Caco-2 (cell line): Measurements from ENCODE around the gene NKTR. TPM values are rescaled to one million over a fixed set of nuclear protein-coding genes. Genes with fewer than 3 reads are reported as not detected.

ENCODE experiments used
- BruUV-seq: library from RNA; stranded (reverse); fragments of 400-500 nt; replicated peaks from 2 replicates; lab custom pipeline; 2021; lab: Mats Ljungman, UMichigan
- CTCF ChIA-PET: fragments of 300-600 bp; sonication (Branson Sonifier 250); formaldehyde crosslinking; loops from one replicate; lab custom pipeline; 2022; ENCODE audit warnings: antibody characterized with exemption; lab: Charles Lee
- POLR2A ChIA-PET: fragments of 300-600 bp; sonication (Branson Sonifier 250); formaldehyde crosslinking; loops from one replicate; lab custom pipeline; 2022; ENCODE audit warnings: antibody characterized with exemption; lab: Charles Lee
- DNase-seq, 2 experiments: peaks; one replicate each; pipeline versions ENCODE4 v3.0.0 to v3.0.0-alpha.2; 2020 to 2022
- H3K27me3 ChIP-seq: replicated peaks from 2 replicates; pipeline ENCODE4 v1.6.0; 2011; ENCODE audit warnings: low read length; ENCODE audit not compliant: control insufficient read depth, insufficient read depth
- H3K36me3 ChIP-seq: 2 replicates; pipeline ENCODE4 v1.5.1; 2011; ENCODE audit warnings: low read length; ENCODE audit not compliant: control insufficient read depth, insufficient read depth
- H3K4me1 ChIP-seq: fragments of 250-450 bp; sonication (Bioruptor Pico); 2 replicates; pipeline ENCODE4 v1.5.1; 2020; ENCODE audit warnings: mild to moderate bottlenecking
- H3K4me3 ChIP-seq: 2 replicates; pipeline ENCODE4 v1.5.1; 2011; ENCODE audit warnings: low read depth, mild to moderate bottlenecking, control low read depth, low read length
- H3K9me3 ChIP-seq: fragments of 250-450 bp; sonication (Bioruptor Pico); 2 replicates; pipeline ENCODE4 v1.5.1; 2020; ENCODE audit warnings: mild to moderate bottlenecking, moderate library complexity
- H3K27ac Mint-ChIP-seq: one replicate; pipeline ENCODE4 v1.8.0; 2022; ENCODE audit warnings: mixed read lengths; ENCODE audit not compliant: unreplicated experiment
- H3K27me3 Mint-ChIP-seq: one replicate; pipeline ENCODE4 v1.8.0; 2022; ENCODE audit warnings: mixed read lengths; ENCODE audit not compliant: insufficient read depth, unreplicated experiment
- H3K36me3 Mint-ChIP-seq: one replicate; pipeline ENCODE4 v1.8.0; 2022; ENCODE audit warnings: mild to moderate bottlenecking, mixed read lengths; ENCODE audit not compliant: insufficient read depth, unreplicated experiment
- H3K4me1 Mint-ChIP-seq: one replicate; pipeline ENCODE4 v1.8.0; 2022; ENCODE audit warnings: low read depth, mixed read lengths; ENCODE audit not compliant: unreplicated experiment
- H3K4me3 Mint-ChIP-seq: one replicate; pipeline ENCODE4 v1.8.0; 2022; ENCODE audit warnings: mild to moderate bottlenecking, moderate library complexity, mixed read lengths; ENCODE audit not compliant: unreplicated experiment
- H3K9me3 Mint-ChIP-seq: one replicate; pipeline ENCODE4 v1.8.0; 2022; ENCODE audit warnings: mixed read lengths; ENCODE audit not compliant: unreplicated experiment
- intact Hi-C: fragments of 100-400 bp; cut with micrococcal nuclease; formaldehyde crosslinking; loops from one replicate; pipeline ENCODE4 v1.10.0; 2022; ENCODE audit not compliant: unreplicated experiment
- total RNA-seq: library from RNA; stranded (reverse); gene quantifications from 2 replicates; pipeline ENCODE4 v1.2.3, GENCODE V29; 2022
- TF ChIP-seq, protein P1 (sequence below), 2 experiments: fragments of 200-600 bp in 1 of 2; IDR thresholded peaks; 1 replicate in 1 of 2; 2 replicates in 1 of 2; pipeline versions ENCODE4 v1.5.1 to v1.8.0; 2011 to 2022; ENCODE audit warnings: antibody characterized with exemption in 1 of 2, control low read depth in 1 of 2, inconsistent platforms in 1 of 2, low read depth in 1 of 2, low read length in 1 of 2, mild to moderate bottlenecking in 1 of 2, moderate library complexity in 1 of 2; ENCODE audit not compliant: insufficient read depth in 1 of 2, severe bottlenecking in 1 of 2, unreplicated experiment in 1 of 2

NKTR gene
- total RNA-seq, 1 experiment from 2014 or later, result 66.6 TPM

DNA sequence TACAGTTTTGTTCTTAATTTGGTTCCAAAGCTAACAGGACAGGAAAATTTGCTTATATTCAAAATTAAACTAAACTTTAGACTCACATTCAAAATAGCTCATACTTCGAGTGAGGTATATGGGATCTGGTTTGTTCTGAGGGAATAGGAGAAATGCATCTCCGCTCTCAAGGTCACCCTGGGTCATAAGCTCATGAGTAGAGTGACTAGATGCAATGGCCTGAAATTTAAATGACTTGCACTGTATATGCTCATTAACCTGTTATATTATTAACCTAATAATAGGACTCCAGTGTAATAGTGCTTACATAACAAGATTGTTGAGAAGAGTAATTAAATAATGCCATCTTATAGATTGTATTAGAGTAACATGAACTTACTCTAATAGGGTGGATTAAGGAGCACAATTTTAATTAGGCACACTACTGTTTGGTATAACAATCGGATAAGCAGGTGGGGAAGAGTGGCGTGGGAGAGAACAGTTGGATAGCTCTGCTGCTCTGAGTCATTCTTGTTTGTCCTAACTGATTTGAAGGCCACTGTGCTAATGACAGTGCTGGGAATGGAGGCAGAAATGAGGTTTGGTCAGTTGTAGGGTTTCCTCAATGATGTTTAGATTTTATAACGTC is 5.2 kb downstream of the NKTR start:
- ChIA-PET CTCF (no interaction called here), POLR2A (no interaction called here)
- Histone ChIP-seq H3K4me3 (no peak overlapping the region), H3K27me3 (no peaks in the 10 kb centered on the region), H3K9me3 (no peaks in the 10 kb centered on the region), H3K4me1 (peaks cover 4% of the 10 kb centered on the region; the same call in 1 of the 2 replicates), H3K36me3 (no peaks in the 10 kb centered on the region; the same call in 1 of the 2 replicates)
- BruUV-seq, result no TSS peak
- H3K4me3 Mint-ChIP-seq, result no peak overlapping the region
- H3K36me3 Mint-ChIP-seq, result peaks cover 38% of the 10 kb centered on the region
- H3K4me1 Mint-ChIP-seq, result peaks cover 17% of the 10 kb centered on the region
- H3K27ac Mint-ChIP-seq, result no peak overlapping the region
- H3K9me3 Mint-ChIP-seq, result no peaks in the 10 kb centered on the region
- H3K27me3 Mint-ChIP-seq, result no peaks in the 10 kb centered on the region
- TF ChIP-seq, protein P1, sequence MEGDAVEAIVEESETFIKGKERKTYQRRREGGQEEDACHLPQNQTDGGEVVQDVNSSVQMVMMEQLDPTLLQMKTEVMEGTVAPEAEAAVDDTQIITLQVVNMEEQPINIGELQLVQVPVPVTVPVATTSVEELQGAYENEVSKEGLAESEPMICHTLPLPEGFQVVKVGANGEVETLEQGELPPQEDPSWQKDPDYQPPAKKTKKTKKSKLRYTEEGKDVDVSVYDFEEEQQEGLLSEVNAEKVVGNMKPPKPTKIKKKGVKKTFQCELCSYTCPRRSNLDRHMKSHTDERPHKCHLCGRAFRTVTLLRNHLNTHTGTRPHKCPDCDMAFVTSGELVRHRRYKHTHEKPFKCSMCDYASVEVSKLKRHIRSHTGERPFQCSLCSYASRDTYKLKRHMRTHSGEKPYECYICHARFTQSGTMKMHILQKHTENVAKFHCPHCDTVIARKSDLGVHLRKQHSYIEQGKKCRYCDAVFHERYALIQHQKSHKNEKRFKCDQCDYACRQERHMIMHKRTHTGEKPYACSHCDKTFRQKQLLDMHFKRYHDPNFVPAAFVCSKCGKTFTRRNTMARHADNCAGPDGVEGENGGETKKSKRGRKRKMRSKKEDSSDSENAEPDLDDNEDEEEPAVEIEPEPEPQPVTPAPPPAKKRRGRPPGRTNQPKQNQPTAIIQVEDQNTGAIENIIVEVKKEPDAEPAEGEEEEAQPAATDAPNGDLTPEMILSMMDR (IDR thresholded peaks at IDR 0.05; ENCODE audit: insufficient read depth in 1 of 2, low read depth in 1 of 2, low read length in 1 of 2, severe bottlenecking in 1 of 2, unreplicated experiment in 1 of 2), result no peak
- DNase-seq, result no peak
- intact Hi-C loops, result no loop called here

DNA sequence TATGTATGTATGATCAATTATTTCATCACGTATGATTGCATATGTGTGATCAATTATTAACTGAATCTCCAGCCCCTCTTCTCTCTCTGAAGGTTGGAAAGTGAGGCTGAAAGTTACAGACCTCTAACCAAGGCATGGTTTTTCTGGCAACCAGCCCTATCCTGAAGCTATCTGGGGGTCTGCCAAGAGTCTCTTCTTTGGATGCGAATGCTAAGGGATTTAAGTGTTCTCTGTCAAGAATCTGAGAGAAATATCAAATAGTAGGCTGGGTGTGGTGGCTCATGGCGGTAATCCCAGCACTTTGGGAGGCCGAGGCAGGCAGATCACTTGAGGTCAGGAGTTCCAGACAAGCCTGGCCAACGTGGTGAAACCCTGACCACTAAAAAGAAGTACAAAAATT is 8.1 kb downstream of the NKTR start:
- intact Hi-C loops, result no loop called here
- Mint-ChIP-seq H3K27ac (no peak overlapping the region), H3K36me3 (peaks cover 51% of the 10 kb centered on the region), H3K4me3 (no peak overlapping the region), H3K27me3 (no peaks in the 10 kb centered on the region), H3K4me1 (peaks cover 11% of the 10 kb centered on the region), H3K9me3 (no peaks in the 10 kb centered on the region)
- H3K27me3 ChIP-seq, result no peaks in the 10 kb centered on the region
- TF ChIP-seq, protein P1 (IDR thresholded peaks at IDR 0.05; ENCODE audit: insufficient read depth in 1 of 2, low read depth in 1 of 2, low read length in 1 of 2, severe bottlenecking in 1 of 2, unreplicated experiment in 1 of 2), result no peak
- no peaks in the 10 kb centered on the region for H3K4me1 ChIP-seq
- ChIA-PET CTCF (no interaction called here), POLR2A (no interaction called here)
- no TSS peak for BruUV-seq
- no peak overlapping the region for H3K4me3 ChIP-seq
- no peak for DNase-seq
- no peaks in the 10 kb centered on the region for H3K9me3 ChIP-seq
- no peaks in the 10 kb centered on the region for H3K36me3 ChIP-seq

DNA sequence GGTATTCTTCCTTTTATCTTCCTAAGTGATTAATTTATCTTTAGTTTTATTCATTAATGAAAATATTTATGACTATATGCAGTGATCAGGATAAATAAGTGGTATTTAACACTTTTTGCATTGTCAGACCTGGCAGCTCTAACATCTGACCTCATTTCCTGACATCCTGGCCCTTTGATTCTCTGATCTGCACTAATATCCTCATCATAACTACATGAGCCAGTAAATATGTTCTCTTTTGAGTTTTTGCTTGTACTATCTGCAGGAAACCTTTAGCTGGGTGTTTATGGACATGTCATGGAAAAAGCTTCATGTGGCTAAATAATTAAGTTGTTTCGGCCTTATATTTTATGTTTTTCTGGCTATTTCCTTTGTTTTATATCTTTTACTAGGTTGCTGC is 10.5 kb downstream of the NKTR start:
- Mint-ChIP-seq H3K9me3 (no peaks in the 10 kb centered on the region), H3K4me1 (peaks cover 6% of the 10 kb centered on the region), H3K4me3 (no peak overlapping the region), H3K27ac (no peak overlapping the region), H3K36me3 (peaks cover 51% of the 10 kb centered on the region), H3K27me3 (no peaks in the 10 kb centered on the region)
- Histone ChIP-seq H3K4me1 (0 out of 2 replicates have a peak, but pooled peaks cover 1% of the 10 kb centered on the region), H3K27me3 (no peaks in the 10 kb centered on the region), H3K9me3 (no peaks in the 10 kb centered on the region), H3K36me3 (no peaks in the 10 kb centered on the region), H3K4me3 (no peak overlapping the region)
- intact Hi-C loops, result no loop called here
- TF ChIP-seq, protein P1 (IDR thresholded peaks at IDR 0.05; ENCODE audit: insufficient read depth in 1 of 2, low read depth in 1 of 2, low read length in 1 of 2, severe bottlenecking in 1 of 2, unreplicated experiment in 1 of 2), result no peak
- ChIA-PET POLR2A (interaction anchor here (1.0 kb wide), 1 partner anchor 21 kb away, joined by 5 read pairs; no protein-coding TSS in a partner anchor), CTCF (no interaction called here)
- DNase-seq, result no peak
- BruUV-seq, result no TSS peak
